Esophagus squamous epithelium (tissue), 5 donors: ENCODE measurements around the gene YES1. TPM values are rescaled to one million over a fixed set of nuclear protein-coding genes. Genes with fewer than 3 reads are reported as not detected.

Experiments used
- DNase-seq: peaks from one replicate; lab custom pipeline; 2025; lab: John Stamatoyannopoulos, UW
- H3K27ac ChIP-seq, 4 donors: fragments of 200-600 bp; sonication (generic); one replicate each; pipeline ENCODE4 v1.5.1; 2016 to 2019; ENCODE audit warnings: mild to moderate bottlenecking in 1 of 4
- H3K27me3 ChIP-seq, 4 donors: fragments of 200-600 bp; sonication (generic); 1 replicate in 3 of 4; 2 replicates in 1 of 4; pipeline versions ENCODE4 v1.5.1 to v1.6.0; 2017 to 2021; ENCODE audit warnings: antibody characterized with exemption in 1 of 4
- H3K36me3 ChIP-seq, 3 donors: fragments of 200-600 bp; sonication (generic); one replicate each; pipeline ENCODE4 v1.5.1; 2016 to 2019
- H3K4me1 ChIP-seq, 3 donors: fragments of 200-600 bp; sonication (generic); one replicate each; pipeline ENCODE4 v1.5.1; 2017 to 2019
- H3K4me3 ChIP-seq, 4 donors: fragments of 200-600 bp; sonication (generic); 1 replicate in 3 of 4; 2 replicates in 1 of 4; pipeline ENCODE4 v1.5.1; 2016 to 2019; ENCODE audit warnings: mild to moderate bottlenecking in 2 of 4, moderate library complexity in 1 of 4
- H3K9me3 ChIP-seq, 3 donors: fragments of 200-600 bp; sonication (generic); one replicate each; pipeline ENCODE4 v1.5.1; 2016 to 2019
- CTCF ChIP-seq, 6 experiments: fragments of 450-650 bp in 4 of 6; fragments of 200-600 bp in 2 of 6; sonication (generic) in 2 of 6; IDR thresholded peaks; one replicate each; pipeline ENCODE4 v1.5.1; 2016 to 2019; ENCODE audit warnings: antibody characterized with exemption in 6 of 6, mild to moderate bottlenecking in 4 of 6, moderate library complexity in 4 of 6
- POLR2A ChIP-seq, 4 donors: fragments of 450-650 bp; IDR thresholded peaks; one replicate each; pipeline ENCODE4 v1.6.1; 2017; ENCODE audit warnings: antibody characterized with exemption in 4 of 4, mild to moderate bottlenecking in 4 of 4, moderate library complexity in 3 of 4
- WGBS, 2 donors: methylation state at CpG; one replicate each; pipeline ENCODE4 v1.1.5; 2018; 5-methylcytosine and 5-hydroxymethylcytosine counted together
- intact Hi-C: fragments of 100-400 bp; cut with DNase I; formaldehyde crosslinking; loops from one replicate; pipeline ENCODE4 v1.15.0; 2022
- total RNA-seq, 4 donors: library from RNA; depleted of rRNA; stranded (reverse); fragments of >200 nt; gene quantifications; one replicate each; pipeline ENCODE4 v1.1.0, GENCODE V29; 2016
- donor health status: DM: yes; HTN: yes; CAD: no.

Gene YES1
- total RNA-seq, result 100 to 1,000 TPM; 105 to 143 (median 125) TPM

- Histone ChIP-seq H3K9me3 (no peaks in the 10 kb centered on the region), H3K27me3 (no peaks in the 10 kb centered on the region), H3K27ac (peak within 1 kb of the TSS; percentile 93 to 97 (median 96)), H3K36me3 (no peaks in the 10 kb centered on the region), H3K4me1 (peaks cover 0 to 52% (median 15%) of the 10 kb centered on the region in 3 donors), H3K4me3 (peak within 1 kb of the TSS; percentile 78 to 93 (median 88))
- TF ChIP-seq POLR2A (IDR thresholded peaks at IDR 0.05) (peak in 3 of 4 donors; percentile 20 to 73 (median 48)), CTCF (IDR thresholded peaks at IDR 0.05) (no peak)
- intact Hi-C loops, result no loop called here
- DNase-seq, result peak; percentile 3
- no CpG with 5 or more reads among the region's 59 CpGs for WGBS, 2 donors
Measured at GRCh38 chr18:811892-812375, at the start of gene YES1. Gene YES1 (minus strand): TSS chr18:812242. CDS start chr18:756827, 55,415 bp downstream.

- no peaks in the 10 kb centered on the region for H3K9me3 ChIP-seq
- intact Hi-C loops, result no loop called here
- no peak overlapping the region for H3K27ac ChIP-seq
- peaks cover 0 to 3% (median 0%) of the 10 kb centered on the region in 4 donors for H3K27me3 ChIP-seq
- TF ChIP-seq POLR2A (IDR thresholded peaks at IDR 0.05), result no peak
- no peak for TF ChIP-seq CTCF (IDR thresholded peaks at IDR 0.05)
- no peak overlapping the region for H3K4me3 ChIP-seq
- no peaks in the 10 kb centered on the region for H3K36me3 ChIP-seq
- no peak for DNase-seq
- no peaks in the 10 kb centered on the region for H3K4me1 ChIP-seq
- 43 to 57% methylated on average over 2 of the region's 2 CpGs for WGBS, 2 donors
Measured at GRCh38 chr18:857986-858385, 45.9 kb upstream of the YES1 start.

GRCh38 chr18:853471-853870, 41.4 kb upstream of the YES1 start:
- intact Hi-C loops, result no loop called here
- H3K27ac ChIP-seq, result no peak overlapping the region
- TF ChIP-seq POLR2A (IDR thresholded peaks at IDR 0.05) (no peak), CTCF (IDR thresholded peaks at IDR 0.05) (no peak)
- no peaks in the 10 kb centered on the region for H3K27me3 ChIP-seq
- no peaks in the 10 kb centered on the region for H3K36me3 ChIP-seq
- DNase-seq, result no peak
- no peaks in the 10 kb centered on the region for H3K4me1 ChIP-seq
- no peak overlapping the region for H3K4me3 ChIP-seq
- WGBS, 2 donors, result 91 to 99% methylated on average over 5 of the region's 5 CpGs
- no peaks in the 10 kb centered on the region for H3K9me3 ChIP-seq

DNA sequence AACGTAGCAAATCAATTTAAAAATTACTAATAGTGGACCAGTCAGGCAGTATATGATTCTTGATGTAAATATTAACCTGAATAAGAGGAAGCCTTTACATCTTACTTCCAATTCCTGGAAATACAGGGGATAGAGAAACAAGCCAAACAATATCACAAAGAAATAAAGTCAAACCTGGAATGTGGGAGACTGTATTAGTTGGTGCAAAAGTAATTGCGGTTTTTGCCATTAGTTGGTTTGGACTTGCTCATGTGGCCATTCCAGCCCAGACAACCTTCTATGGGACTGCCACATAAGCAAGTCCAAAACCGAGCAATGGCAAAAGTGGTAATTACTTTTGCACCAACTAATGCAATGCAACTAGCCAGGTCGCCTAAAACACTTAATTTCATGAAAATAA, 38.9 kb upstream of the YES1 start:
- Histone ChIP-seq H3K4me3 (no peak overlapping the region), H3K36me3 (no peaks in the 10 kb centered on the region), H3K4me1 (no peaks in the 10 kb centered on the region), H3K27me3 (no peaks in the 10 kb centered on the region), H3K9me3 (no peaks in the 10 kb centered on the region), H3K27ac (no peak overlapping the region)
- no peak for DNase-seq
- intact Hi-C loops, result no loop called here
- no peak for TF ChIP-seq CTCF (IDR thresholded peaks at IDR 0.05)
- TF ChIP-seq POLR2A (IDR thresholded peaks at IDR 0.05), result no peak
- WGBS, 2 donors, result 67 to 80% methylated on average over 4 of the region's 4 CpGs

- no peak overlapping the region for H3K4me3 ChIP-seq
- H3K4me1 ChIP-seq, result no peaks in the 10 kb centered on the region
- no peaks in the 10 kb centered on the region for H3K27me3 ChIP-seq
- no peak for DNase-seq
- TF ChIP-seq CTCF (IDR thresholded peaks at IDR 0.05) (no peak), POLR2A (IDR thresholded peaks at IDR 0.05) (no peak)
- intact Hi-C loops, result no loop called here
- no peak overlapping the region for H3K27ac ChIP-seq
- H3K36me3 ChIP-seq, result no peaks in the 10 kb centered on the region
- 71 to 73% methylated on average over 4 of the region's 4 CpGs for WGBS, 2 donors
- H3K9me3 ChIP-seq, result no peaks in the 10 kb centered on the region
Measured at GRCh38 chr18:849021-849420, 37.0 kb upstream of the YES1 start.
